ENCODE data around the gene SCAPER. TPM values are rescaled to one million over a fixed set of nuclear protein-coding genes. Genes with fewer than 3 reads are reported as not detected.

Gene SCAPER
- total RNA-seq, 1 donor: 8.3 TPM

GRCh38 chr15:76382987-76383728, 522.0 kb downstream of the SCAPER start:
- Histone ChIP-seq H3K27me3 (ENCODE audit: insufficient read depth, low read length) (no peaks in the 10 kb centered on the region), H3K27ac (ENCODE audit: low read depth, low read length) (no peak overlapping the region), H4K20me1 (ENCODE audit: insufficient read depth, low read length) (no peaks in the 10 kb centered on the region), H2AFZ (ENCODE audit: low read length) (no peak overlapping the region), H3K79me2 (ENCODE audit: insufficient read depth, low read length) (no peaks in the 10 kb centered on the region), H3K4me2 (ENCODE audit: insufficient read depth, low read length) (no peak overlapping the region), H3K4me1 (ENCODE audit: insufficient read depth, low read length) (peaks cover 2% of the 10 kb centered on the region), H3K4me3 (ENCODE audit: insufficient read depth, low read length) (no peak overlapping the region), H3K36me3 (ENCODE audit: insufficient read depth, low read length) (no peaks in the 10 kb centered on the region), H3K9me3 (ENCODE audit: low read depth, low read length) (no peaks in the 10 kb centered on the region)
- TF ChIP-seq CTCF (IDR thresholded peaks at IDR 0.05; ENCODE audit: extremely low read depth, low read depth, low read length): no peak
- DNase-seq (ENCODE audit: insufficient read length, low spot score, missing footprints): no peak

- Histone ChIP-seq H3K4me3 (ENCODE audit: insufficient read depth, low read length) (no peak overlapping the region), H2AFZ (ENCODE audit: low read length) (no peak overlapping the region), H3K4me2 (ENCODE audit: insufficient read depth, low read length) (no peak overlapping the region), H3K27me3 (ENCODE audit: insufficient read depth, low read length) (no peaks in the 10 kb centered on the region), H3K9me3 (ENCODE audit: low read depth, low read length) (no peaks in the 10 kb centered on the region), H3K27ac (ENCODE audit: low read depth, low read length) (no peak overlapping the region), H3K36me3 (ENCODE audit: insufficient read depth, low read length) (no peaks in the 10 kb centered on the region), H4K20me1 (ENCODE audit: insufficient read depth, low read length) (no peaks in the 10 kb centered on the region), H3K79me2 (ENCODE audit: insufficient read depth, low read length) (no peaks in the 10 kb centered on the region), H3K4me1 (ENCODE audit: insufficient read depth, low read length) (peaks cover 2% of the 10 kb centered on the region)
- DNase-seq (ENCODE audit: insufficient read length, low spot score, missing footprints): no peak
- no peak for TF ChIP-seq CTCF (IDR thresholded peaks at IDR 0.05; ENCODE audit: extremely low read depth, low read depth, low read length)
These were observed 523.8 kb downstream of the SCAPER start for GRCh38 chr15:76381366-76381765.

- Histone ChIP-seq H3K79me2 (ENCODE audit: insufficient read depth, low read length) (no peaks in the 10 kb centered on the region), H3K4me2 (ENCODE audit: insufficient read depth, low read length) (no peak overlapping the region)
These were observed 524.9 kb downstream of the SCAPER start for GRCh38 chr15:76380249-76380648.

More at GRCh38 chr15:76380249-76380648, 524.9 kb downstream of the SCAPER start:
- Histone ChIP-seq H3K36me3 (ENCODE audit: insufficient read depth, low read length) (no peaks in the 10 kb centered on the region), H3K9me3 (ENCODE audit: low read depth, low read length) (no peaks in the 10 kb centered on the region), H3K27me3 (ENCODE audit: insufficient read depth, low read length) (no peaks in the 10 kb centered on the region), H3K4me1 (ENCODE audit: insufficient read depth, low read length) (peaks cover 2% of the 10 kb centered on the region), H4K20me1 (ENCODE audit: insufficient read depth, low read length) (no peaks in the 10 kb centered on the region), H3K4me3 (ENCODE audit: insufficient read depth, low read length) (no peak overlapping the region), H2AFZ (ENCODE audit: low read length) (no peak overlapping the region), H3K27ac (ENCODE audit: low read depth, low read length) (no peak overlapping the region)
- DNase-seq (ENCODE audit: insufficient read length, low spot score, missing footprints): no peak
- no peak for TF ChIP-seq CTCF (IDR thresholded peaks at IDR 0.05; ENCODE audit: extremely low read depth, low read depth, low read length)
